PC-9 (cell line): ENCODE measurements around the gene ALAS2. TPM values are rescaled to one million over a fixed set of nuclear protein-coding genes. Genes with fewer than 3 reads are reported as not detected.
"Not testable (repeated sequence)": the region's sequence is repeated elsewhere in the genome, so short reads cannot be mapped to it uniquely, and the experiment has no call there.

ENCODE experiments used
- Bru-seq: library from RNA; stranded (reverse); fragments of 400-500 nt; gene quantifications from one replicate; lab custom pipeline; 2021; lab: Mats Ljungman, UMichigan
- BruChase-seq, 2 experiments: library from RNA; stranded (reverse); fragments of 400-500 nt; gene quantifications; one replicate each; lab custom pipeline; 2021; lab: Mats Ljungman, UMichigan
- BruUV-seq: library from RNA; stranded (reverse); fragments of 400-500 nt; replicated peaks from 2 replicates; lab custom pipeline; 2021; lab: Mats Ljungman, UMichigan
- CTCF ChIA-PET: fragments of 300-600 bp; sonication (Branson Sonifier 250); formaldehyde crosslinking; loops from one replicate; lab custom pipeline; 2022; ENCODE audit warnings: antibody characterized with exemption; lab: Charles Lee
- POLR2A ChIA-PET: fragments of 300-600 bp; sonication (Branson Sonifier 250); formaldehyde crosslinking; loops from one replicate; lab custom pipeline; 2022; ENCODE audit warnings: antibody characterized with exemption; ENCODE audit not compliant: unreplicated experiment; lab: Charles Lee
- DNase-seq, 2 experiments: peaks; one replicate each; pipeline versions ENCODE4 v3.0.0 to v3.0.0-alpha.2; 2015 to 2022; ENCODE audit warnings: mixed read lengths in 1 of 2
- H2AFZ ChIP-seq: fragments of 200-600 bp; sonication (generic); 2 replicates; pipeline ENCODE4 v1.8.1; 2017; ENCODE audit warnings: antibody characterized with exemption
- H3F3A ChIP-seq: fragments of 200-600 bp; sonication (generic); 2 replicates; pipeline ENCODE4 v1.8.1; 2017; ENCODE audit warnings: antibody characterized with exemption, mild to moderate bottlenecking, low read depth; ENCODE audit not compliant: insufficient read depth
- H3K27ac ChIP-seq: fragments of 200-600 bp; sonication (generic); 2 replicates; pipeline ENCODE4 v1.6.1; 2016; ENCODE audit warnings: mixed run types
- H3K27me3 ChIP-seq: fragments of 200-600 bp; sonication (generic); 2 replicates; pipeline ENCODE4 v1.6.1; 2016; ENCODE audit warnings: low read depth, mixed run types; ENCODE audit not compliant: insufficient read depth
- H3K36me3 ChIP-seq: fragments of 200-600 bp; sonication (generic); 2 replicates; pipeline ENCODE4 v1.6.1; 2016; ENCODE audit warnings: low read depth, mixed run types
- H3K4me1 ChIP-seq: fragments of 200-600 bp; sonication (generic); replicated peaks from 2 replicates; pipeline ENCODE4 v1.6.1; 2016; ENCODE audit warnings: mixed run types; ENCODE audit not compliant: insufficient read depth
- H3K4me2 ChIP-seq: fragments of 200-600 bp; sonication (generic); 2 replicates; pipeline ENCODE4 v1.6.1; 2017; ENCODE audit warnings: mixed run types
- H3K4me3 ChIP-seq: fragments of 200-600 bp; sonication (generic); 2 replicates; pipeline ENCODE4 v1.6.1; 2016; ENCODE audit warnings: mixed run types
- H3K79me2 ChIP-seq: fragments of 200-600 bp; sonication (generic); 2 replicates; pipeline ENCODE4 v1.6.1; 2017; ENCODE audit warnings: low read depth, mixed run types
- H3K9me2 ChIP-seq: fragments of 200-600 bp; sonication (generic); 2 replicates; pipeline ENCODE4 v1.8.1; 2017; ENCODE audit warnings: mild to moderate bottlenecking; ENCODE audit not compliant: insufficient read depth
- H3K9me3 ChIP-seq: fragments of 200-600 bp; sonication (generic); 2 replicates; pipeline ENCODE4 v1.8.1; 2016; ENCODE audit warnings: low read depth; ENCODE audit not compliant: insufficient read depth
- H4K20me1 ChIP-seq: fragments of 200-600 bp; sonication (generic); 2 replicates; pipeline ENCODE4 v1.8.1; 2017; ENCODE audit not compliant: insufficient read depth
- CTCF ChIP-seq: fragments of 200-600 bp; sonication (generic); conservative IDR thresholded peaks from 2 replicates; pipeline ENCODE4 v1.6.1; 2017; ENCODE audit warnings: mixed run types, antibody characterized with exemption, mild to moderate bottlenecking, moderate library complexity
- EZH2 ChIP-seq: fragments of 200-600 bp; sonication (generic); IDR thresholded peaks from 2 replicates; pipeline ENCODE4 v1.8.0; 2017; ENCODE audit warnings: antibody characterized with exemption, low read depth
- intact Hi-C: fragments of 100-400 bp; cut with micrococcal nuclease; formaldehyde crosslinking; loops from one replicate; pipeline ENCODE4 v1.10.0; 2022; ENCODE audit not compliant: unreplicated experiment
- long read RNA-seq: library from polyadenylated mRNA; stranded (forward); transcript quantifications from one replicate; pipeline ENCODE4 v2.0.0, GENCODE V29; 2022
- total RNA-seq: library from RNA; stranded (reverse); gene quantifications from 2 replicates; pipeline ENCODE4 v1.2.3, GENCODE V29; 2021

The ALAS2 gene
- not detected in 2 replicates for total RNA-seq
- Bru-seq, nascent RNA = not detected
- not detected for BruChase-seq, experiment 1, labeled RNA remaining after a 2-hour chase
- BruChase-seq, experiment 2, labeled RNA remaining after a 6-hour chase = percentile 7 among the genes with signal in this experiment
- long read RNA-seq = 0 reads

GRCh38 chrX:55030271-55031205, at the start of gene ALAS2:
Gene ALAS2 (minus strand): TSS chrX:55030977. CDS start chrX:55026000, 4,977 bp downstream.
- Histone ChIP-seq H2AFZ (no peak within 1 kb of the TSS), H3K36me3 (no peaks in the 10 kb centered on the region), H3K9me2 (no peaks in the 10 kb centered on the region), H3F3A (no peaks in the 10 kb centered on the region), H3K4me1 (no peaks in the 10 kb centered on the region), H3K4me3 (no peak within 1 kb of the TSS), H3K79me2 (no peaks in the 10 kb centered on the region), H4K20me1 (no peaks in the 10 kb centered on the region), H3K27ac (no peak within 1 kb of the TSS), H3K27me3 (no peaks in the 10 kb centered on the region), H3K4me2 (no peak within 1 kb of the TSS), H3K9me3 (no peaks in the 10 kb centered on the region)
- ChIA-PET CTCF (no interaction called here), POLR2A (no interaction called here)
- no TSS peak for BruUV-seq
- intact Hi-C loops = no loop called here
- no peak for TF ChIP-seq EZH2
- TF ChIP-seq CTCF = no peak
- no peak for DNase-seq

GRCh38 chrX:55074851-55075467, 44.2 kb upstream of the ALAS2 start, which contains the start of gene PAGE2B:
Gene PAGE2B (plus strand): TSS chrX:55075030. CDS start chrX:55076042, 1,012 bp downstream.
- Histone ChIP-seq H3K4me3 (no peak within 1 kb of the TSS), H3K27me3 (no peaks in the 10 kb centered on the region), H3K9me2 (no peaks in the 10 kb centered on the region), H3K9me3 (no peaks in the 10 kb centered on the region), H3K79me2 (no peaks in the 10 kb centered on the region), H3K27ac (no peak within 1 kb of the TSS), H3K4me2 (no peak within 1 kb of the TSS), H2AFZ (no peak within 1 kb of the TSS), H3F3A (no peaks in the 10 kb centered on the region), H4K20me1 (no peaks in the 10 kb centered on the region), H3K36me3 (no peaks in the 10 kb centered on the region), H3K4me1 (no peaks in the 10 kb centered on the region)
- TF ChIP-seq CTCF = no peak
- TF ChIP-seq EZH2 = no peak
- DNase-seq = no peak
- intact Hi-C loops = no loop called here
- CTCF ChIA-PET = no interaction called here
- POLR2A ChIA-PET = interaction anchor here (0.6 kb wide), 1 partner anchor 963 kb away, joined by 3 read pairs; no protein-coding TSS in a partner anchor
- no TSS peak for BruUV-seq

- Histone ChIP-seq H3K36me3 (no peaks in the 10 kb centered on the region), H3K27me3 (no peaks in the 10 kb centered on the region), H3F3A (no peaks in the 10 kb centered on the region), H3K4me1 (no peaks in the 10 kb centered on the region), H3K4me3 (no peak overlapping the region), H3K9me2 (no peaks in the 10 kb centered on the region), H3K4me2 (no peak overlapping the region), H4K20me1 (no peaks in the 10 kb centered on the region), H3K27ac (no peak overlapping the region), H2AFZ (no peak overlapping the region), H3K9me3 (no peaks in the 10 kb centered on the region), H3K79me2 (no peaks in the 10 kb centered on the region)
- intact Hi-C loops = no loop called here
- ChIA-PET CTCF (no interaction called here), POLR2A (no interaction called here)
- TF ChIP-seq CTCF = no peak
- TF ChIP-seq EZH2 = no peak
- BruUV-seq = no TSS peak
- DNase-seq = no peak
These were observed 41.5 kb upstream of the ALAS2 start for GRCh38 chrX:55072286-55072685.

- H3K4me3 ChIP-seq, H3K4me2 ChIP-seq, BruUV-seq, H3K4me1 ChIP-seq, H3K27me3 ChIP-seq, H3K27ac ChIP-seq, H3K9me2 ChIP-seq, DNase-seq, H3F3A ChIP-seq, intact Hi-C loops, H4K20me1 ChIP-seq, H3K36me3 ChIP-seq, H3K79me2 ChIP-seq, POLR2A ChIA-PET, CTCF ChIA-PET, H2AFZ ChIP-seq, H3K9me3 ChIP-seq: not testable (repeated sequence)
These were observed 36.4 kb upstream of the ALAS2 start for GRCh38 chrX:55067180-55067579.
